SK-N-SH (cell line): Measurements from ENCODE around the gene ADAMTS6. TPM values are rescaled to one million over a fixed set of nuclear protein-coding genes. Genes with fewer than 3 reads are reported as not detected.

ENCODE experiments used
- CTCF ChIA-PET: fragments of 300-600, 350-600 bp; formaldehyde crosslinking; extraction: SDS; loops from one replicate; lab custom pipeline; 2021; lab: Yijun Ruan, JAX
- POLR2A ChIA-PET: fragments of 350-600 bp; sonication (Branson Sonifier 250); formaldehyde crosslinking; extraction: SDS; loops from one replicate; lab custom pipeline; 2020; ENCODE audit warnings: antibody characterized with exemption, inconsistent platforms; lab: Yijun Ruan, JAX
- DNase-seq: peaks from one replicate; pipeline ENCODE4 v3.0.0; 2012
- H2AFZ ChIP-seq: fragments of 200-600 bp; sonication (generic); 2 replicates; pipeline ENCODE4 v1.8.1; 2016; ENCODE audit warnings: antibody characterized with exemption, mild to moderate bottlenecking, low read depth
- H3F3A ChIP-seq: fragments of 200-600 bp; sonication (generic); replicated peaks from 2 replicates; pipeline ENCODE3; 2016; ENCODE audit warnings: antibody characterized with exemption, mild to moderate bottlenecking; ENCODE audit not compliant: insufficient read depth
- H3K27ac ChIP-seq, 2 experiments: fragments of 200-500 bp in 1 of 2; fragments of 200-600 bp in 1 of 2; sonication (Bioruptor generic) in 1 of 2; sonication (generic), shearing (Covaris generic) in 1 of 2; 2 replicates each; pipeline versions ENCODE4 v1.5.1 to v1.6.1; 2014 to 2016; ENCODE audit warnings: low read depth in 2 of 2, inconsistent platforms in 1 of 2, low read length in 1 of 2, mild to moderate bottlenecking in 1 of 2, mixed read lengths in 1 of 2
- H3K27me3 ChIP-seq: fragments of 200-600 bp; sonication (generic), shearing (Covaris generic); 2 replicates; pipeline ENCODE4 v1.6.1; 2016; ENCODE audit warnings: mixed run types; ENCODE audit not compliant: insufficient read depth
- H3K36me3 ChIP-seq, 2 experiments: fragments of 200-500 bp in 1 of 2; fragments of 200-600 bp in 1 of 2; sonication (Bioruptor generic) in 1 of 2; sonication (generic) in 1 of 2; replicated peaks in 1 of 2; 2 replicates each; pipeline versions ENCODE3 to v1.5.1; 2014 to 2016; ENCODE audit warnings: low read length in 1 of 2, mild to moderate bottlenecking in 1 of 2; ENCODE audit not compliant: insufficient read depth in 2 of 2, control insufficient read depth in 1 of 2
- H3K4me1 ChIP-seq, 2 experiments: fragments of 200-500 bp in 1 of 2; fragments of 200-600 bp in 1 of 2; sonication (Bioruptor generic) in 1 of 2; sonication (generic), shearing (Covaris generic) in 1 of 2; 2 replicates each; pipeline versions ENCODE4 v1.5.1 to v1.6.1; 2014 to 2016; ENCODE audit warnings: low read depth in 1 of 2, low read length in 1 of 2, mixed run types in 1 of 2; ENCODE audit not compliant: insufficient read depth in 2 of 2, control insufficient read depth in 1 of 2
- H3K4me2 ChIP-seq: fragments of 200-600 bp; sonication (generic), shearing (Covaris generic); 2 replicates; pipeline ENCODE4 v1.6.1; 2017; ENCODE audit warnings: mixed run types
- H3K4me3 ChIP-seq, 2 experiments: fragments of 200-500 bp in 1 of 2; fragments of 200-600 bp in 1 of 2; sonication (Bioruptor generic) in 1 of 2; sonication (generic), shearing (Covaris generic) in 1 of 2; 2 replicates each; pipeline versions ENCODE4 v1.5.1 to v1.8.1; 2014 to 2016; ENCODE audit warnings: low read depth in 2 of 2, inconsistent platforms in 1 of 2, low read length in 1 of 2, mild to moderate bottlenecking in 1 of 2, mixed read lengths in 1 of 2, moderate library complexity in 1 of 2
- H3K79me2 ChIP-seq: fragments of 200-600 bp; sonication (generic); 2 replicates; pipeline ENCODE4 v1.8.1; 2017; ENCODE audit warnings: mild to moderate bottlenecking; ENCODE audit not compliant: insufficient read depth
- H3K9ac ChIP-seq: fragments of 200-600 bp; sonication (generic); 2 replicates; pipeline ENCODE4 v1.6.1; 2017; ENCODE audit warnings: mixed run types
- H3K9me2 ChIP-seq: fragments of 200-600 bp; sonication (generic); 2 replicates; pipeline ENCODE4 v1.6.1; 2017; ENCODE audit warnings: mixed run types
- H3K9me3 ChIP-seq: fragments of 200-600 bp; sonication (generic); 2 replicates; pipeline ENCODE4 v1.6.1; 2017; ENCODE audit warnings: mixed run types, mild to moderate bottlenecking, moderate library complexity
- H4K20me1 ChIP-seq: fragments of 200-600 bp; sonication (generic); 2 replicates; pipeline ENCODE4 v1.6.1; 2017; ENCODE audit warnings: mild to moderate bottlenecking, mixed run types; ENCODE audit not compliant: insufficient read depth
- ELF1 ChIP-seq: IDR thresholded peaks from 2 replicates; pipeline ENCODE4 v1.4.0; 2012
- EP300 ChIP-seq, 2 experiments: IDR thresholded peaks; 2 replicates each; pipeline versions ENCODE4 v1.4.0 to v1.6.1; 2012; ENCODE audit warnings: borderline replicate concordance in 1 of 2, low read depth in 1 of 2, low read length in 1 of 2
- FOSL2 ChIP-seq: IDR thresholded peaks from 2 replicates; pipeline ENCODE4 v1.4.0; 2012; ENCODE audit warnings: low read depth, mild to moderate bottlenecking, moderate library complexity, borderline replicate concordance
- FOXJ3 ChIP-seq: sonication (generic); formaldehyde crosslinking; IDR thresholded peaks from 2 replicates; pipeline ENCODE4 v1.5.1; 2020; ENCODE audit warnings: mild to moderate bottlenecking, missing genetic modification reagents
- GABPA ChIP-seq: IDR thresholded peaks from 2 replicates; pipeline ENCODE4 v1.4.0; 2012; ENCODE audit warnings: low read depth, mild to moderate bottlenecking
- JUND ChIP-seq: IDR thresholded peaks from 2 replicates; pipeline ENCODE4 v1.4.0; 2012
- MEF2A ChIP-seq: IDR thresholded peaks from 2 replicates; pipeline ENCODE4 v1.4.0; 2012; ENCODE audit warnings: low read depth, borderline replicate concordance
- MXI1 ChIP-seq: IDR thresholded peaks from 2 replicates; pipeline ENCODE4 v1.6.1; 2012; ENCODE audit warnings: mild to moderate bottlenecking, low read depth, low read length, improper control_type of control experiment
- RCOR1 ChIP-seq: fragments of 150-350 bp; IDR thresholded peaks from 2 replicates; pipeline ENCODE4 v1.6.1; 2017; ENCODE audit warnings: antibody characterized with exemption, low read length
- SIN3A ChIP-seq: IDR thresholded peaks from 2 replicates; pipeline ENCODE4 v1.6.1; 2012; ENCODE audit warnings: low read depth, mild to moderate bottlenecking, low read length, moderate library complexity, borderline replicate concordance
- SMC3 ChIP-seq: IDR thresholded peaks from 2 replicates; pipeline ENCODE4 v1.6.1; 2012; ENCODE audit warnings: low read depth, low read length, improper control_type of control experiment
- TCF12 ChIP-seq: IDR thresholded peaks from 2 replicates; pipeline ENCODE4 v1.4.0; 2012
- TEAD4 ChIP-seq: IDR thresholded peaks from 2 replicates; pipeline ENCODE4 v1.4.0; 2012; ENCODE audit warnings: mild to moderate bottlenecking, borderline replicate concordance; ENCODE audit not compliant: insufficient read depth
- USF1 ChIP-seq: IDR thresholded peaks from 2 replicates; pipeline ENCODE4 v1.4.0; 2012; ENCODE audit warnings: low read depth, borderline replicate concordance
- USF2 ChIP-seq: fragments of 150-350 bp; IDR thresholded peaks from 2 replicates; pipeline ENCODE4 v1.6.1; 2017; ENCODE audit warnings: antibody characterized with exemption, low read length, low read depth, borderline replicate concordance
- WGBS: methylation state at CpG from one replicate; pipeline ENCODE4 v1.1.6; 2017; ENCODE audit warnings: low lambda C conversion rate; 5-methylcytosine and 5-hydroxymethylcytosine counted together
- polyA plus RNA-seq, 3 experiments: library from polyadenylated mRNA; depleted of rRNA; stranded (reverse); fragments of >200 nt; gene quantifications; 2 replicates each; pipeline ENCODE4 v1.2.3, GENCODE V29; 2012
- TF ChIP-seq, protein P1 (sequence below): IDR thresholded peaks from 2 replicates; pipeline ENCODE4 v1.4.0; 2012; ENCODE audit warnings: low read depth
- TF ChIP-seq, protein P2 (sequence below): IDR thresholded peaks from 2 replicates; pipeline ENCODE4; 2012

Gene ADAMTS6
- polyA plus RNA-seq, 1 of the 3 experiments (the other 2 are of a cell fraction) = 15.0 TPM

- Histone ChIP-seq H3K27me3 (no peaks in the 10 kb centered on the region), H3K4me2 (0 out of 2 replicates have a peak overlapping the region, but pooled peaks have one; percentile 0), H3F3A (peaks cover 46% of the 10 kb centered on the region), H4K20me1 (no peaks in the 10 kb centered on the region), H3K9me3 (no peaks in the 10 kb centered on the region), H3K9ac (peak overlapping the region; percentile 26; the same call in 1 of the 2 replicates), H2AFZ (no peak overlapping the region), H3K36me3 (peaks cover 0 to 67% of the 10 kb centered on the region in 2 experiments), H3K4me1 (peaks cover 0 to 22% of the 10 kb centered on the region in 2 experiments; a peak in 3 of 4 replicates)
- ChIA-PET POLR2A (no interaction called here), CTCF (no interaction called here)
- no peak for DNase-seq
- WGBS = 68% methylated on average over 1 of the region's 1 CpG
- TF ChIP-seq MEF2A = no peak
- TF ChIP-seq GABPA = no peak
- no peak for TF ChIP-seq MXI1
- peak; percentile 70 for TF ChIP-seq JUND
- peak in 1 of 2 experiments; percentile 52; a peak in 2 of 4 replicates for TF ChIP-seq EP300 (IDR thresholded peaks at IDR 0.05; ENCODE audit: borderline replicate concordance in 1 of 2, low read depth in 1 of 2, low read length in 1 of 2)
- TF ChIP-seq SIN3A = no peak
- TF ChIP-seq USF2 = no peak
- TF ChIP-seq FOSL2 = peak; percentile 77
- no peak for TF ChIP-seq FOXJ3 (CRISPR knock-in tag)
- TF ChIP-seq, protein P1, sequence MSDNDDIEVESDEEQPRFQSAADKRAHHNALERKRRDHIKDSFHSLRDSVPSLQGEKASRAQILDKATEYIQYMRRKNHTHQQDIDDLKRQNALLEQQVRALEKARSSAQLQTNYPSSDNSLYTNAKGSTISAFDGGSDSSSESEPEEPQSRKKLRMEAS = peak; percentile 13; the same call in 1 of the 2 replicates
- TF ChIP-seq, protein P2, sequence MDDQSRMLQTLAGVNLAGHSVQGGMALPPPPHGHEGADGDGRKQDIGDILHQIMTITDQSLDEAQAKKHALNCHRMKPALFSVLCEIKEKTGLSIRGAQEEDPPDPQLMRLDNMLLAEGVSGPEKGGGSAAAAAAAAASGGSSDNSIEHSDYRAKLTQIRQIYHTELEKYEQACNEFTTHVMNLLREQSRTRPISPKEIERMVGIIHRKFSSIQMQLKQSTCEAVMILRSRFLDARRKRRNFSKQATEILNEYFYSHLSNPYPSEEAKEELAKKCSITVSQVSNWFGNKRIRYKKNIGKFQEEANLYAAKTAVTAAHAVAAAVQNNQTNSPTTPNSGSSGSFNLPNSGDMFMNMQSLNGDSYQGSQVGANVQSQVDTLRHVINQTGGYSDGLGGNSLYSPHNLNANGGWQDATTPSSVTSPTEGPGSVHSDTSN = peak; percentile 35; the same call in 1 of the 2 replicates
- TF ChIP-seq RCOR1 = no peak
- peak; percentile 65 for TF ChIP-seq TCF12
- TF ChIP-seq USF1 = no peak
- no peak for TF ChIP-seq ELF1
- TF ChIP-seq SMC3 = no peak
- TF ChIP-seq TEAD4 = 0 out of 2 replicates have a peak, but pooled peaks have one; percentile 29
- TF ChIP-seq, all 33 proteins: peak for 7
- no peaks in the 10 kb centered on the region for H3K9me2 ChIP-seq
- H3K79me2 ChIP-seq = peaks cover 7% of the 10 kb centered on the region
- no peak overlapping the region for H3K4me3 ChIP-seq
- H3K27ac ChIP-seq = peak overlapping the region in 1 of 2 experiments; percentile 98; a peak in 2 of 4 replicates
These were observed 296.3 kb downstream of the ADAMTS6 start for GRCh38 chr5:65185468-65185867.
